ENCODE measurements around the gene CARMIL1.

Gene CARMIL1

GRCh38 chr6:25267662-25268061 lies 11.5 kb upstream of the CARMIL1 start:
- DNase-seq (ENCODE audit: low read depth): no peak
- TF ChIP-seq, protein P1, sequence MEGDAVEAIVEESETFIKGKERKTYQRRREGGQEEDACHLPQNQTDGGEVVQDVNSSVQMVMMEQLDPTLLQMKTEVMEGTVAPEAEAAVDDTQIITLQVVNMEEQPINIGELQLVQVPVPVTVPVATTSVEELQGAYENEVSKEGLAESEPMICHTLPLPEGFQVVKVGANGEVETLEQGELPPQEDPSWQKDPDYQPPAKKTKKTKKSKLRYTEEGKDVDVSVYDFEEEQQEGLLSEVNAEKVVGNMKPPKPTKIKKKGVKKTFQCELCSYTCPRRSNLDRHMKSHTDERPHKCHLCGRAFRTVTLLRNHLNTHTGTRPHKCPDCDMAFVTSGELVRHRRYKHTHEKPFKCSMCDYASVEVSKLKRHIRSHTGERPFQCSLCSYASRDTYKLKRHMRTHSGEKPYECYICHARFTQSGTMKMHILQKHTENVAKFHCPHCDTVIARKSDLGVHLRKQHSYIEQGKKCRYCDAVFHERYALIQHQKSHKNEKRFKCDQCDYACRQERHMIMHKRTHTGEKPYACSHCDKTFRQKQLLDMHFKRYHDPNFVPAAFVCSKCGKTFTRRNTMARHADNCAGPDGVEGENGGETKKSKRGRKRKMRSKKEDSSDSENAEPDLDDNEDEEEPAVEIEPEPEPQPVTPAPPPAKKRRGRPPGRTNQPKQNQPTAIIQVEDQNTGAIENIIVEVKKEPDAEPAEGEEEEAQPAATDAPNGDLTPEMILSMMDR (conservative IDR thresholded peaks at IDR 0.05; ENCODE audit: control insufficient read depth, insufficient read depth, low read depth, low read length): no peak
- no peak overlapping the region for H3K4me3 ChIP-seq (ENCODE audit: control insufficient read depth, low read depth, low read length)

DNA sequence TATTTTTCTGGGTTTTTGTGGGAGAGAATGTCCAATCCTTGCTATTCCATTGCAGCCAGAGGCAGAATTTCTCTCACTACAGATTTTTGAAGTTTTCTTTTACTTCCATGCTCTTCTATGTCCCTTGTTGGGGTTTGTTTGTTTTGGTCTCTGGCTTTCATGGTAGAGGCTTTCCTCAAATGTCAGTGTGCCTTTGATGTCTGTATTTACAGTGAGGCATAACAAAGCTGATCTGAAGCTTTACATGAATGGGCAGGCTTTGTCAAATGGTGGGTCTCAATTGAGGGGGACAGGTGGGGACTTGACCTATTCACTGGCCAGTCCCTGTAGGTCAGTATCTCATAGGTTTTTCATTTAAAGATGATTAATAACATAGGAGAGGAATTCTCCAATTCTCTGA lies 8.6 kb upstream of the CARMIL1 start:
- TF ChIP-seq, protein P1 (conservative IDR thresholded peaks at IDR 0.05; ENCODE audit: control insufficient read depth, insufficient read depth, low read depth, low read length): no peak
- no peak for DNase-seq (ENCODE audit: low read depth)

GRCh38 chr6:25275436-25275835 lies 3.7 kb upstream of the CARMIL1 start:
- H3K4me3 ChIP-seq (ENCODE audit: control insufficient read depth, low read depth, low read length): no peak overlapping the region
- TF ChIP-seq, protein P1 (conservative IDR thresholded peaks at IDR 0.05; ENCODE audit: control insufficient read depth, insufficient read depth, low read depth, low read length): no peak
- DNase-seq (ENCODE audit: low read depth): no peak

More for the DNA sequence above, 8.6 kb upstream of the CARMIL1 start:
- H3K4me3 ChIP-seq (ENCODE audit: control insufficient read depth, low read depth, low read length): no peak overlapping the region

- H3K4me3 ChIP-seq (ENCODE audit: control insufficient read depth, low read depth, low read length): no peak overlapping the region
- no peak for DNase-seq (ENCODE audit: low read depth)
- TF ChIP-seq, protein P1 (conservative IDR thresholded peaks at IDR 0.05; ENCODE audit: control insufficient read depth, insufficient read depth, low read depth, low read length): no peak
Observed at GRCh38 chr6:25277386-25277785, 1.8 kb upstream of the CARMIL1 start.

DNA sequence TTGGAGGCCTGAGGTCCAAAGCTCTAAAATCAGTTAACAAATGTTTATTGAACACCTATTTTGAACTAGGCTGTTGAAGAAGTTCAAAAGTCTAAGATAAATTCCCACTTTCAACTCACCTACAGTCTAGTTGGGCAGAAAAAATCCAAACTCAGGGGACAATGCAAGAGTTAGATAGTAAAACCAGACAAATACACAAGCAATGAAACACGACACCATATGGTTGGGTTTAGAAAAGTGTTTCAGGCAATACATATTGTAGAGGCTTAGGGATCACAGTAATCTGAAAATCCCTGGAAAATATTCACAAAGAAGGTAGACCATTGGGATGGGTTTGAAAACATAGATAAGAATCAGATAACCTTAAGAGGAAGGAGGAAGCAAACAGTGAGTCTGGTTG lies 1.3 kb upstream of the CARMIL1 start:
- no peak for DNase-seq (ENCODE audit: low read depth)
- no peak overlapping the region for H3K4me3 ChIP-seq (ENCODE audit: control insufficient read depth, low read depth, low read length)
- TF ChIP-seq, protein P1 (conservative IDR thresholded peaks at IDR 0.05; ENCODE audit: control insufficient read depth, insufficient read depth, low read depth, low read length): no peak

DNA sequence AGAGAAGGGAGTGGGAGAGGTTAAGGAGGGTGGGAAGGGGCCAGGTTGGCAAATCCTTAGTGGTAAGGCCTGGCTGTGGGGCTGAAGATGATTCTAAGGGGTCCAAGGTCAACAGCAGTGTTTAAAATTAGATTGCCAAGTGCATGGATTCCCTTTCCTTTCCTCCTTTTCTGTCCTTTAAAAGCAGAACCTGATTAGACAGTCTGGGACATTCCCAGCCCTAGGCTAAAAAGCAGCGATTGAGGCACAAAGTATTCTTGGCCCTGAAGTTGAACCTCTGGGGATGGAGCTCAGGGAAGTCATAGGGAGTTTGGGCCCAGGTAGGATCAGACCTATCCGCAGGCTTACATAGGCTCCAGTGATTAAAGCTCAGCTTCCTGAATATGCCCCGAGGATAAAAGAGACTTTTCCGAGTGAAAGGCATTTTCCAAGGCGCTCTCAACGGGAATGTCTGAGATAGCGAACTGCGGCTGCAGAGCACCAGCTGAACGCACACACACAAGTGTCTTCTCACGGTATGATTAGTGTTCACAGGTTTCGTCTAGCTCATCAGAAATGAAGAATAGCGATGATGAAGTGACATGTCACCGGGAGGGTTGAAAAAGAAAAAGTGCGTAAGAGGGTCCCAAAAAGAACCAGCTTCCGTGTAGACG lies 787 bp upstream of the CARMIL1 start:
- no peak for DNase-seq (ENCODE audit: low read depth)
- peak overlapping the region; percentile 85 for H3K4me3 ChIP-seq (ENCODE audit: control insufficient read depth, low read depth, low read length)
- TF ChIP-seq, protein P1 (conservative IDR thresholded peaks at IDR 0.05; ENCODE audit: control insufficient read depth, insufficient read depth, low read depth, low read length): no peak

All from fibroblast of mammary gland (primary cell).